ENCODE measurements around the gene RNF217.

GRCh38 chr6:124995645-124996325 lies 33.5 kb downstream of the RNF217 start:
- TF ChIP-seq, protein P1, sequence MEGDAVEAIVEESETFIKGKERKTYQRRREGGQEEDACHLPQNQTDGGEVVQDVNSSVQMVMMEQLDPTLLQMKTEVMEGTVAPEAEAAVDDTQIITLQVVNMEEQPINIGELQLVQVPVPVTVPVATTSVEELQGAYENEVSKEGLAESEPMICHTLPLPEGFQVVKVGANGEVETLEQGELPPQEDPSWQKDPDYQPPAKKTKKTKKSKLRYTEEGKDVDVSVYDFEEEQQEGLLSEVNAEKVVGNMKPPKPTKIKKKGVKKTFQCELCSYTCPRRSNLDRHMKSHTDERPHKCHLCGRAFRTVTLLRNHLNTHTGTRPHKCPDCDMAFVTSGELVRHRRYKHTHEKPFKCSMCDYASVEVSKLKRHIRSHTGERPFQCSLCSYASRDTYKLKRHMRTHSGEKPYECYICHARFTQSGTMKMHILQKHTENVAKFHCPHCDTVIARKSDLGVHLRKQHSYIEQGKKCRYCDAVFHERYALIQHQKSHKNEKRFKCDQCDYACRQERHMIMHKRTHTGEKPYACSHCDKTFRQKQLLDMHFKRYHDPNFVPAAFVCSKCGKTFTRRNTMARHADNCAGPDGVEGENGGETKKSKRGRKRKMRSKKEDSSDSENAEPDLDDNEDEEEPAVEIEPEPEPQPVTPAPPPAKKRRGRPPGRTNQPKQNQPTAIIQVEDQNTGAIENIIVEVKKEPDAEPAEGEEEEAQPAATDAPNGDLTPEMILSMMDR (IDR thresholded peaks at IDR 0.05) = no peak
- no peak for TF ChIP-seq POLR2A (IDR thresholded peaks at IDR 0.05)
- TF ChIP-seq POLR2AphosphoS5 (IDR thresholded peaks at IDR 0.05) = no peak
